GM10248 (cell line): ENCODE results near the gene KDM4C.

Experiments
- CTCF ChIA-PET: fragments of 300-600 bp; sonication (Branson Sonifier 250); formaldehyde crosslinking; extraction: SDS; loops from one replicate; lab custom pipeline; 2021; ENCODE audit warnings: antibody characterized with exemption; lab: Yijun Ruan, JAX
- POLR2A ChIA-PET: fragments of 350-650 bp; sonication (Branson Sonifier 250); formaldehyde crosslinking; extraction: SDS; loops from one replicate; lab custom pipeline; 2020; ENCODE audit warnings: antibody characterized with exemption; lab: Yijun Ruan, JAX
- DNase-seq: peaks from one replicate; pipeline ENCODE4 v3.0.0; 2012; ENCODE audit errors: extremely low spot score
- TF ChIP-seq, protein P1 (sequence below): IDR thresholded peaks from 2 replicates; pipeline ENCODE4 v1.5.1; 2012; ENCODE audit warnings: mild to moderate bottlenecking, low read depth; ENCODE audit errors: extremely low read depth, missing control alignments, control extremely low read depth

Gene KDM4C

GRCh38 chr9:6959270-6960000 is 201.7 kb downstream of the KDM4C start:
- ChIA-PET CTCF (interaction anchor here (0.8 to 1.4 kb wide), 3 partner anchors 8 to 15 kb away, joined by 3 to 5 read pairs (median 4); no protein-coding TSS in a partner anchor), POLR2A (no interaction called here)
- TF ChIP-seq, protein P1, sequence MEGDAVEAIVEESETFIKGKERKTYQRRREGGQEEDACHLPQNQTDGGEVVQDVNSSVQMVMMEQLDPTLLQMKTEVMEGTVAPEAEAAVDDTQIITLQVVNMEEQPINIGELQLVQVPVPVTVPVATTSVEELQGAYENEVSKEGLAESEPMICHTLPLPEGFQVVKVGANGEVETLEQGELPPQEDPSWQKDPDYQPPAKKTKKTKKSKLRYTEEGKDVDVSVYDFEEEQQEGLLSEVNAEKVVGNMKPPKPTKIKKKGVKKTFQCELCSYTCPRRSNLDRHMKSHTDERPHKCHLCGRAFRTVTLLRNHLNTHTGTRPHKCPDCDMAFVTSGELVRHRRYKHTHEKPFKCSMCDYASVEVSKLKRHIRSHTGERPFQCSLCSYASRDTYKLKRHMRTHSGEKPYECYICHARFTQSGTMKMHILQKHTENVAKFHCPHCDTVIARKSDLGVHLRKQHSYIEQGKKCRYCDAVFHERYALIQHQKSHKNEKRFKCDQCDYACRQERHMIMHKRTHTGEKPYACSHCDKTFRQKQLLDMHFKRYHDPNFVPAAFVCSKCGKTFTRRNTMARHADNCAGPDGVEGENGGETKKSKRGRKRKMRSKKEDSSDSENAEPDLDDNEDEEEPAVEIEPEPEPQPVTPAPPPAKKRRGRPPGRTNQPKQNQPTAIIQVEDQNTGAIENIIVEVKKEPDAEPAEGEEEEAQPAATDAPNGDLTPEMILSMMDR, result no peak
- no peak for DNase-seq

- TF ChIP-seq, protein P1, result no peak
- DNase-seq, result no peak
- ChIA-PET POLR2A (no interaction called here), CTCF (interaction anchor here (0.6 to 1.4 kb wide), 3 partner anchors 9 to 1935 kb away, joined by 3 to 5 read pairs (median 3); no protein-coding TSS in a partner anchor)
Observed at GRCh38 chr9:6960777-6961176, 203.0 kb downstream of the KDM4C start.

DNA sequence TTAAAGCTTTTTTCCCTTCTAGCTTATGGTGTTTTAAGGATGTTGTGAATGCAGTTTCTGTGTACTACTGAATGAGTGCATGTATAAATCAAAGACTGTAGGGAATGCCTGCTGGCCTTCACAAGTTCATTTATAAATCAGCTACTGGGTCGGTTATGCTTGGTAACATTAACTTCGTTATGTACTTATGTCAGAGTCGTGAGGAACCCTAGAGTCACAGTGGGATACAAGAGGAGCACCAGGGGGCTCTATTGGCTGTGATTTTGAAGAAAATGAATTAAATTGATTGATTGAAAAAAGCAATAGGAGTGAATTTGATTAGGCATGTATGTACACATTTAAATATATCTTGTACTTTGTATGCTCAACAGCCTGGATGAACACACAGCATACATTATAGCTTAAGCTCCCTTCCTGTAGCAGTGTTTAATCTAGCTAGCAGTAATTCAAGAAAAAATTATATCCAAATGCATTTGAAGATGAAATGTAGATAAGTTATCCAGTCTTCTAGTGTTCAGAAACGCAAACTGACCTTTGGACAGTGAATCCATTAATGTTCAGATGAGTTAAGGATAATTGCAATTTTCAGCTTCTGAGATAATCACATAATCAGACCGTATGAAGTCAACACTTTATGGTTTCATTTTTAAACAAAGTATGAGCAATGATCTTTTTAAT is 204.2 kb downstream of the KDM4C start:
- DNase-seq, result no peak
- CTCF ChIA-PET, result interaction anchor here (1.0 to 1.5 kb wide), 3 partner anchors 10 to 30 kb away, joined by 3 to 5 read pairs (median 4); no protein-coding TSS in a partner anchor
- TF ChIP-seq, protein P1, result no peak
- POLR2A ChIA-PET, result no interaction called here

GRCh38 chr9:6965566-6965965 is 207.8 kb downstream of the KDM4C start:
- ChIA-PET CTCF (no interaction called here), POLR2A (no interaction called here)
- TF ChIP-seq, protein P1, result no peak
- DNase-seq, result no peak

DNA sequence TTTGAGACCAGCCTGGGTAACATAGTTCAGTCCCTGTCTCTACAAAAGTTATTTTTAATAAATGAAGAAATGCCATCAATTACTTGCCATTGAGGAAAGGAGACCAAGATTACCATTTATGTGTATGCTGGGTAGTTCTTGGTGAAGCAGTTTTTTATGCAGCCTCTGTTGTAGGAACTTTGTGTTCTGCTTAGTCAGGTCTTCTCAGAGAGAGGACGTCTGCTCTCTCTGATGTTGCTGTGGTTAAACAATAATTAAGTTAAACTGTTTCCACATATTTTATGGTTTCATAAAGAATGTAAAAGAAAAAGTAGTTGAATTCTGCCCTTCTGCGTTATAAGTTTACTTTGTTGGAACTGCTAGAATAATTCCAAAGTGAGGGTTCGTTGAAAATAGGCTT is 210.5 kb downstream of the KDM4C start:
- ChIA-PET POLR2A (no interaction called here), CTCF (no interaction called here)
- no peak for DNase-seq
- TF ChIP-seq, protein P1, result no peak

DNA sequence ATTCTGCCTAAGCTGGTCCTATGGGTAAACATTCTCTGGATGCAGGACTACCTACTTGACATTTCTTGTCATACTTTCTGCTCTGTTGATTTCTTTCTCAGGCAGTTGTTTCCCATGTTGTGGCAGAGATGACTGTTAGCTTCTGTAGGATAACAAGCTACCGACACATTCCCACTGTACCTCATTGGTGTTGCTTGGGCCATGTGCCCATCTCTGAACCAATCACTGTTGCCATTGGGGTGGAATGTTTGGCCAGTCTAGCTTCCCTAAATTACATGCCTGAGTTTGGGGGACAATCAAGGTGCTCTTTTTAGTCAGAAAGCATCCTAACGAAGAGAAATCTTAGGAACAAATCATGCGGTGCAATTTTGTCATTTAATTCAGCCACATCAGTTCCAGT is 212.0 kb downstream of the KDM4C start:
- TF ChIP-seq, protein P1, result no peak
- DNase-seq, result no peak
- ChIA-PET POLR2A (no interaction called here), CTCF (interaction anchor here (1.8 kb wide), 1 partner anchor 9 kb away, joined by 5 read pairs; no protein-coding TSS in a partner anchor)
